ENCODE results near the gene SRCAP.

Gene SRCAP

GRCh38 chr16:30756781-30757100 is 57.8 kb downstream of the SRCAP start:
- TF ChIP-seq CTCF (IDR thresholded peaks at IDR 0.05; ENCODE audit: insufficient read depth, low read depth, low read length, missing control alignments): no peak
- no peak overlapping the region for H3K4me3 ChIP-seq (ENCODE audit: low read depth, low read length)
- no peak for DNase-seq (ENCODE audit: low read depth)

- no peak overlapping the region for H3K4me3 ChIP-seq (ENCODE audit: low read depth, low read length)
- no peak for TF ChIP-seq CTCF (IDR thresholded peaks at IDR 0.05; ENCODE audit: insufficient read depth, low read depth, low read length, missing control alignments)
- no peak for DNase-seq (ENCODE audit: low read depth)
Measured at GRCh38 chr16:30757316-30757715, 58.3 kb downstream of the SRCAP start.

GRCh38 chr16:30758988-30759491 is 60.1 kb downstream of the SRCAP start:
- no peak for DNase-seq (ENCODE audit: low read depth)
- TF ChIP-seq CTCF (IDR thresholded peaks at IDR 0.05; ENCODE audit: insufficient read depth, low read depth, low read length, missing control alignments): no peak
- no peak overlapping the region for H3K4me3 ChIP-seq (ENCODE audit: low read depth, low read length)

GRCh38 chr16:30760001-30760559 is 61.1 kb downstream of the SRCAP start:
- no peak for TF ChIP-seq CTCF (IDR thresholded peaks at IDR 0.05; ENCODE audit: insufficient read depth, low read depth, low read length, missing control alignments)
- no peak for DNase-seq (ENCODE audit: low read depth)
- H3K4me3 ChIP-seq (ENCODE audit: low read depth, low read length): no peak overlapping the region

GRCh38 chr16:30760577-30761426 is 61.8 kb downstream of the SRCAP start:
- peak overlapping the region; percentile 89 for H3K4me3 ChIP-seq (ENCODE audit: low read depth, low read length)
- TF ChIP-seq CTCF (IDR thresholded peaks at IDR 0.05; ENCODE audit: insufficient read depth, low read depth, low read length, missing control alignments): no peak
- no peak for DNase-seq (ENCODE audit: low read depth)

- peak overlapping the region; percentile 89 for H3K4me3 ChIP-seq (ENCODE audit: low read depth, low read length)
- no peak for TF ChIP-seq CTCF (IDR thresholded peaks at IDR 0.05; ENCODE audit: insufficient read depth, low read depth, low read length, missing control alignments)
- peak; percentile 66 for DNase-seq (ENCODE audit: low read depth)
Measured at GRCh38 chr16:30761427-30761927, 62.5 kb downstream of the SRCAP start.
